H9 (cell line): ENCODE data around the gene KDM2B. TPM values are rescaled to one million over a fixed set of nuclear protein-coding genes. Genes with fewer than 3 reads are reported as not detected.

Experiments used
- DNase-seq: peaks from one replicate; pipeline ENCODE4 v3.0.0-alpha.2; 2017
- H2AFZ ChIP-seq: one replicate; pipeline ENCODE4 v1.6.1; 2013; ENCODE audit warnings: mild to moderate bottlenecking, low read length, control low read depth, moderate library complexity
- H2AK5ac ChIP-seq: 2 replicates; pipeline ENCODE4 v1.6.1; 2013; ENCODE audit warnings: low read length, control low read depth, mixed read lengths; ENCODE audit not compliant: insufficient read length
- H2BK120ac ChIP-seq: one replicate; pipeline ENCODE4 v1.6.1; 2013; ENCODE audit warnings: low read depth, mild to moderate bottlenecking, low read length, control low read depth, inconsistent platforms; ENCODE audit not compliant: poor library complexity, severe bottlenecking
- H2BK12ac ChIP-seq: 2 replicates; pipeline ENCODE4 v1.6.1; 2013; ENCODE audit warnings: low read length, control low read depth, mixed read lengths, low read depth; ENCODE audit not compliant: insufficient read length
- H2BK15ac ChIP-seq: 2 replicates; pipeline ENCODE4 v1.6.1; 2013; ENCODE audit warnings: low read depth, low read length, control low read depth
- H2BK20ac ChIP-seq: one replicate; pipeline ENCODE4 v1.6.1; 2013; ENCODE audit warnings: low read depth, mild to moderate bottlenecking, low read length, control low read depth, inconsistent platforms; ENCODE audit not compliant: poor library complexity, severe bottlenecking
- H2BK5ac ChIP-seq: 2 replicates; pipeline ENCODE4 v1.6.1; 2013; ENCODE audit warnings: low read length, control low read depth, mixed read lengths; ENCODE audit not compliant: insufficient read length
- H3K14ac ChIP-seq: 2 replicates; pipeline ENCODE4 v1.6.1; 2013; ENCODE audit warnings: low read length, control low read depth; ENCODE audit not compliant: insufficient read depth
- H3K18ac ChIP-seq: 2 replicates; pipeline ENCODE4 v1.6.1; 2013; ENCODE audit warnings: low read depth, mild to moderate bottlenecking, mixed read lengths, low read length, control low read depth; ENCODE audit not compliant: insufficient read length
- H3K23ac ChIP-seq: 2 replicates; pipeline ENCODE4 v1.6.1; 2013; ENCODE audit warnings: low read length, control low read depth, mixed read lengths, low read depth; ENCODE audit not compliant: insufficient read length
- H3K23me2 ChIP-seq: 2 replicates; pipeline ENCODE4 v1.6.1; 2013; ENCODE audit warnings: low read depth, mild to moderate bottlenecking, mixed read lengths, low read length, control low read depth; ENCODE audit not compliant: insufficient read length, poor library complexity, severe bottlenecking
- H3K27ac ChIP-seq: 2 replicates; pipeline ENCODE4 v1.5.1; 2013; ENCODE audit warnings: low read length, control low read depth, mixed read lengths, low read depth; ENCODE audit not compliant: insufficient read length
- H3K27me3 ChIP-seq: 2 replicates; pipeline ENCODE4 v1.6.1; 2013; ENCODE audit warnings: low read length, control low read depth, inconsistent platforms; ENCODE audit not compliant: insufficient read depth
- H3K4ac ChIP-seq: 2 replicates; pipeline ENCODE4 v1.6.1; 2013; ENCODE audit warnings: low read depth, mild to moderate bottlenecking, control low read depth, inconsistent platforms, low read length, moderate library complexity
- H3K4me1 ChIP-seq: 2 replicates; pipeline ENCODE4 v1.6.1; 2013; ENCODE audit warnings: low read length, control low read depth, inconsistent platforms; ENCODE audit not compliant: insufficient read depth
- H3K4me2 ChIP-seq: 2 replicates; pipeline ENCODE4 v1.6.1; 2013; ENCODE audit warnings: low read length, control low read depth, mixed read lengths; ENCODE audit not compliant: insufficient read length, insufficient read depth
- H3K56ac ChIP-seq: 2 replicates; pipeline ENCODE4 v1.6.1; 2013; ENCODE audit warnings: low read depth, mild to moderate bottlenecking, mixed read lengths, low read length, control low read depth; ENCODE audit not compliant: insufficient read length
- H3K79me1 ChIP-seq: 2 replicates; pipeline ENCODE4 v1.6.1; 2013; ENCODE audit warnings: low read depth, mild to moderate bottlenecking, moderate library complexity, low read length, control low read depth, inconsistent platforms; ENCODE audit not compliant: insufficient read depth, poor library complexity, severe bottlenecking
- H3K79me2 ChIP-seq: 2 replicates; pipeline ENCODE4 v1.6.1; 2013; ENCODE audit warnings: low read length, control low read depth, inconsistent platforms; ENCODE audit not compliant: insufficient read depth
- H3K9ac ChIP-seq: 2 replicates; pipeline ENCODE4 v1.6.1; 2013; ENCODE audit warnings: low read length, control low read depth, mixed read lengths; ENCODE audit not compliant: insufficient read length; ENCODE audit errors: extremely low read depth
- H3K9me3 ChIP-seq: one replicate; pipeline ENCODE4 v1.6.1; 2013; ENCODE audit warnings: low read depth, low read length, inconsistent platforms; ENCODE audit not compliant: control insufficient read depth
- H3T11ph ChIP-seq: one replicate; pipeline ENCODE4 v1.6.1; 2013; ENCODE audit warnings: mild to moderate bottlenecking, low read length, control low read depth, inconsistent platforms
- H4K20me1 ChIP-seq: one replicate; pipeline ENCODE4 v1.6.1; 2013; ENCODE audit not compliant: control insufficient read depth, insufficient read length, insufficient read depth
- H4K5ac ChIP-seq: 2 replicates; pipeline ENCODE4 v1.6.1; 2013; ENCODE audit warnings: low read depth, mild to moderate bottlenecking, mixed read lengths, low read length, control low read depth; ENCODE audit not compliant: insufficient read length
- H4K8ac ChIP-seq: replicated peaks from 2 replicates; pipeline ENCODE4 v1.6.1; 2013; ENCODE audit warnings: low read length, control low read depth, mixed read lengths, low read depth; ENCODE audit not compliant: insufficient read length
- H4K91ac ChIP-seq: 2 replicates; pipeline ENCODE4 v1.6.1; 2013; ENCODE audit warnings: low read depth, mild to moderate bottlenecking, moderate library complexity, mixed read lengths, low read length, control low read depth; ENCODE audit not compliant: insufficient read length
- H3K27ac Mint-ChIP-seq, 3 experiments: 2 replicates in 2 of 3; 3 replicates in 1 of 3; pipeline ENCODE4 v1.8.0; 2020 to 2021; ENCODE audit warnings: mixed read lengths in 3 of 3, mild to moderate bottlenecking in 1 of 3, moderate library complexity in 1 of 3
- H3K27me3 Mint-ChIP-seq: 2 replicates; pipeline ENCODE4 v1.8.0; 2021; ENCODE audit warnings: low read depth, mild to moderate bottlenecking, moderate library complexity, mixed read lengths
- H3K36me3 Mint-ChIP-seq, 3 experiments: 2 replicates in 2 of 3; 3 replicates in 1 of 3; pipeline ENCODE4 v1.8.0; 2020 to 2021; ENCODE audit warnings: low read depth in 3 of 3, mixed read lengths in 3 of 3; ENCODE audit not compliant: insufficient read depth in 1 of 3
- H3K4me1 Mint-ChIP-seq, 2 experiments: 2 replicates each; pipeline ENCODE4 v1.8.0; 2020; ENCODE audit warnings: mixed read lengths in 2 of 2
- H3K4me3 Mint-ChIP-seq, 2 experiments: 2 replicates in 1 of 2; 3 replicates in 1 of 2; pipeline ENCODE4 v1.8.0; 2020 to 2021; ENCODE audit warnings: mild to moderate bottlenecking in 2 of 2, mixed read lengths in 2 of 2, moderate library complexity in 1 of 2
- H3K9me3 Mint-ChIP-seq, 2 experiments: 2 replicates in 1 of 2; 3 replicates in 1 of 2; pipeline ENCODE4 v1.8.0; 2020; ENCODE audit warnings: mild to moderate bottlenecking in 2 of 2, mixed read lengths in 2 of 2, moderate library complexity in 1 of 2
- WGBS: extraction: QIAGEN DNeasy Blood & Tissue Kit; methylation state at CpG from one replicate; pipeline ENCODE4 v1.1.7; 2013; ENCODE audit warnings: missing lambda C conversion rate, low lambda C conversion rate, mixed read lengths; ENCODE audit not compliant: insufficient read length; ENCODE audit errors: extremely low coverage; 5-methylcytosine and 5-hydroxymethylcytosine counted together
- total RNA-seq: library from RNA; stranded (reverse); gene quantifications from 2 replicates; pipeline ENCODE4 v1.2.1, GENCODE V29; 2021
- TF ChIP-seq, protein P1 (sequence below): fragments of 200-600 bp; sonication (generic); conservative IDR thresholded peaks from 3 replicates; pipeline ENCODE4 v1.8.0; 2021; ENCODE audit warnings: antibody characterized with exemption, mild to moderate bottlenecking

The KDM2B gene
- total RNA-seq, 1 experiment from 2014 or later, result 143 TPM

DNA sequence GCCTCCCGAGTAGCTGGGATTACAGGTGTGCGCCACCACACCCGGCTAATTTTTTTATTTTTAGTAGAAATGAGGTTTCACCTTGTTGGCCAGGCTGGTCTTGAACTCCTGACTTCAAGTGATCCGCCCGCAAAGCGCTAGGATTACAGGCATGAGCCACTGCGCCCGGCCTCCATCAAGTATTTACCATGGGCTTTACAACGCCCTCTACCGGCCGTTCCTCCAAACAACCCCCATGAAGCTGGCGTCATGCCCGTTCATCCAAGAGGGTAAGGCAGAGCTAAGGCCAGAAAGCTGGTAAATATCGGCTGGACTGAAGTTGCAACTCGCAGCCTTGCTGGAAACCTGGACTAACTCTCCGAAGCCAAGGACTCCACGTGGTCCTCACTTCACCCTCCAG, 139.3 kb downstream of the KDM2B start:
- peak; percentile 71 for DNase-seq
- no peaks in the 10 kb centered on the region for H3K4me1 ChIP-seq
- no peak overlapping the region for H2BK5ac ChIP-seq
- Mint-ChIP-seq H3K4me1 (peaks cover 2 to 15% of the 10 kb centered on the region in 2 experiments; a peak in 2 of 4 replicates), H3K36me3 (peaks cover 47 to 81% (median 77%) of the 10 kb centered on the region in 3 experiments), H3K27ac (peak overlapping the region in 1 of 3 experiments; percentile 90; a peak in 1 of 7 replicates), H3K27me3 (peaks cover 1% of the 10 kb centered on the region; the same call in 1 of the 2 replicates), H3K4me3 (no peak overlapping the region), H3K9me3 (peaks cover 0 to 4% of the 10 kb centered on the region in 2 experiments; a peak in 2 of 5 replicates)
- H3K4me2 ChIP-seq, result no peak overlapping the region
- H4K8ac ChIP-seq, result no peak overlapping the region
- H3K23me2 ChIP-seq, result no peaks in the 10 kb centered on the region
- H3K9me3 ChIP-seq, result no peaks in the 10 kb centered on the region
- no peak overlapping the region for H3K56ac ChIP-seq
- H4K91ac ChIP-seq, result no peak overlapping the region
- H3T11ph ChIP-seq, result no peak overlapping the region
- no peak overlapping the region for H3K4ac ChIP-seq
- H3K27ac ChIP-seq, result no peak overlapping the region
- H2BK12ac ChIP-seq, result no peak overlapping the region
- no CpG with 5 or more reads among the region's 17 CpGs for WGBS
- no peak overlapping the region for H3K14ac ChIP-seq
- H3K27me3 ChIP-seq, result no peaks in the 10 kb centered on the region
- H2BK120ac ChIP-seq, result no peak overlapping the region
- H4K5ac ChIP-seq, result no peak overlapping the region
- H2BK20ac ChIP-seq, result no peak overlapping the region
- no peak overlapping the region for H2AFZ ChIP-seq
- no peak overlapping the region for H3K9ac ChIP-seq
- no peak overlapping the region for H3K23ac ChIP-seq
- TF ChIP-seq, protein P1, sequence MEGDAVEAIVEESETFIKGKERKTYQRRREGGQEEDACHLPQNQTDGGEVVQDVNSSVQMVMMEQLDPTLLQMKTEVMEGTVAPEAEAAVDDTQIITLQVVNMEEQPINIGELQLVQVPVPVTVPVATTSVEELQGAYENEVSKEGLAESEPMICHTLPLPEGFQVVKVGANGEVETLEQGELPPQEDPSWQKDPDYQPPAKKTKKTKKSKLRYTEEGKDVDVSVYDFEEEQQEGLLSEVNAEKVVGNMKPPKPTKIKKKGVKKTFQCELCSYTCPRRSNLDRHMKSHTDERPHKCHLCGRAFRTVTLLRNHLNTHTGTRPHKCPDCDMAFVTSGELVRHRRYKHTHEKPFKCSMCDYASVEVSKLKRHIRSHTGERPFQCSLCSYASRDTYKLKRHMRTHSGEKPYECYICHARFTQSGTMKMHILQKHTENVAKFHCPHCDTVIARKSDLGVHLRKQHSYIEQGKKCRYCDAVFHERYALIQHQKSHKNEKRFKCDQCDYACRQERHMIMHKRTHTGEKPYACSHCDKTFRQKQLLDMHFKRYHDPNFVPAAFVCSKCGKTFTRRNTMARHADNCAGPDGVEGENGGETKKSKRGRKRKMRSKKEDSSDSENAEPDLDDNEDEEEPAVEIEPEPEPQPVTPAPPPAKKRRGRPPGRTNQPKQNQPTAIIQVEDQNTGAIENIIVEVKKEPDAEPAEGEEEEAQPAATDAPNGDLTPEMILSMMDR, result peak; percentile 55
- peaks cover 3% of the 10 kb centered on the region for H4K20me1 ChIP-seq
- no peaks in the 10 kb centered on the region for H3K79me2 ChIP-seq
- H2BK15ac ChIP-seq, result no peak overlapping the region
- H3K18ac ChIP-seq, result no peak overlapping the region
- H3K79me1 ChIP-seq, result peaks cover 7% of the 10 kb centered on the region
- no peak overlapping the region for H2AK5ac ChIP-seq
